ENCODE data around the gene KYAT1.

KYAT1 gene

GRCh38 chr9:128899566-128900322 lies 18.0 kb upstream of the KYAT1 start:
- Histone ChIP-seq H3K4me1 (ENCODE audit: insufficient read depth, low read length, severe bottlenecking) (peaks cover 17% of the 10 kb centered on the region), H3K4me3 (ENCODE audit: low read depth, low read length, poor library complexity, severe bottlenecking) (no peak overlapping the region), H3K27ac (ENCODE audit: low read depth, low read length, poor library complexity, severe bottlenecking) (no peak overlapping the region), H3K9me2 (ENCODE audit: low read depth, low read length) (no peaks in the 10 kb centered on the region), H3K79me2 (ENCODE audit: insufficient read depth, low read length) (no peaks in the 10 kb centered on the region), H3K9me3 (ENCODE audit: low read length) (no peaks in the 10 kb centered on the region), H3K27me3 (ENCODE audit: insufficient read depth, low read length) (no peaks in the 10 kb centered on the region), H2AFZ (ENCODE audit: low read length) (no peak overlapping the region), H3F3A (ENCODE audit: insufficient read depth, low read length) (no peaks in the 10 kb centered on the region), H3K36me3 (ENCODE audit: insufficient read depth, low read length) (peaks cover 30% of the 10 kb centered on the region), H3K4me2 (ENCODE audit: low read length) (no peak overlapping the region), H3K9ac (ENCODE audit: low read length) (no peak overlapping the region), H4K20me1 (ENCODE audit: insufficient read depth, low read length) (no peaks in the 10 kb centered on the region)
- TF ChIP-seq EZH2 (IDR thresholded peaks at IDR 0.05; ENCODE audit: borderline replicate concordance, low read length) (no peak), CTCF (IDR thresholded peaks at IDR 0.05; ENCODE audit: low read length) (no peak)

GRCh38 chr9:128898845-128899565 lies 17.3 kb upstream of the KYAT1 start:
- no peaks in the 10 kb centered on the region for H3K79me2 ChIP-seq (ENCODE audit: insufficient read depth, low read length)
- peaks cover 31% of the 10 kb centered on the region for H3K36me3 ChIP-seq (ENCODE audit: insufficient read depth, low read length)
- TF ChIP-seq EZH2 (IDR thresholded peaks at IDR 0.05; ENCODE audit: borderline replicate concordance, low read length) (no peak), CTCF (IDR thresholded peaks at IDR 0.05; ENCODE audit: low read length) (no peak)
- H3K4me2 ChIP-seq (ENCODE audit: low read length): no peak overlapping the region
- peaks cover 17% of the 10 kb centered on the region for H3K4me1 ChIP-seq (ENCODE audit: insufficient read depth, low read length, severe bottlenecking)
- no peaks in the 10 kb centered on the region for H4K20me1 ChIP-seq (ENCODE audit: insufficient read depth, low read length)
- H3K9me3 ChIP-seq (ENCODE audit: low read length): no peaks in the 10 kb centered on the region
- no peaks in the 10 kb centered on the region for H3F3A ChIP-seq (ENCODE audit: insufficient read depth, low read length)
- H3K4me3 ChIP-seq (ENCODE audit: low read depth, low read length, poor library complexity, severe bottlenecking): no peak overlapping the region
- H3K27me3 ChIP-seq (ENCODE audit: insufficient read depth, low read length): no peaks in the 10 kb centered on the region
- no peak overlapping the region for H2AFZ ChIP-seq (ENCODE audit: low read length)
- no peaks in the 10 kb centered on the region for H3K9me2 ChIP-seq (ENCODE audit: low read depth, low read length)
- H3K9ac ChIP-seq (ENCODE audit: low read length): no peak overlapping the region
- no peak overlapping the region for H3K27ac ChIP-seq (ENCODE audit: low read depth, low read length, poor library complexity, severe bottlenecking)

GRCh38 chr9:128898382-128898781 lies 16.6 kb upstream of the KYAT1 start:
- H3K27ac ChIP-seq (ENCODE audit: low read depth, low read length, poor library complexity, severe bottlenecking): no peak overlapping the region
- H3K4me3 ChIP-seq (ENCODE audit: low read depth, low read length, poor library complexity, severe bottlenecking): no peak overlapping the region
- no peak overlapping the region for H2AFZ ChIP-seq (ENCODE audit: low read length)
- TF ChIP-seq EZH2 (IDR thresholded peaks at IDR 0.05; ENCODE audit: borderline replicate concordance, low read length) (no peak), CTCF (IDR thresholded peaks at IDR 0.05; ENCODE audit: low read length) (no peak)
- H4K20me1 ChIP-seq (ENCODE audit: insufficient read depth, low read length): no peaks in the 10 kb centered on the region
- peaks cover 34% of the 10 kb centered on the region for H3K36me3 ChIP-seq (ENCODE audit: insufficient read depth, low read length)
- no peaks in the 10 kb centered on the region for H3K9me2 ChIP-seq (ENCODE audit: low read depth, low read length)
- H3K9me3 ChIP-seq (ENCODE audit: low read length): no peaks in the 10 kb centered on the region
- no peak overlapping the region for H3K4me2 ChIP-seq (ENCODE audit: low read length)
- no peak overlapping the region for H3K9ac ChIP-seq (ENCODE audit: low read length)
- H3F3A ChIP-seq (ENCODE audit: insufficient read depth, low read length): no peaks in the 10 kb centered on the region
- no peaks in the 10 kb centered on the region for H3K79me2 ChIP-seq (ENCODE audit: insufficient read depth, low read length)
- H3K27me3 ChIP-seq (ENCODE audit: insufficient read depth, low read length): no peaks in the 10 kb centered on the region
- H3K4me1 ChIP-seq (ENCODE audit: insufficient read depth, low read length, severe bottlenecking): peaks cover 17% of the 10 kb centered on the region
